ENCODE data around the gene CBLB. TPM values are rescaled to one million over a fixed set of nuclear protein-coding genes. Genes with fewer than 3 reads are reported as not detected.
"Not testable (repeated sequence)": the region's sequence is repeated elsewhere in the genome, so short reads cannot be mapped to it uniquely, and the experiment has no call there.

CBLB gene
- total RNA-seq, 1 donor, result 12.1 TPM

GRCh38 chr3:105763659-105764036, 105.2 kb downstream of the CBLB start:
- DNase-seq (ENCODE audit: low read depth in 2 of 3, low spot score in 2 of 3), result no peak

GRCh38 chr3:105762749-105763658, 105.8 kb downstream of the CBLB start:
- DNase-seq (ENCODE audit: low read depth in 2 of 3, low spot score in 2 of 3), result no peak

- not testable (repeated sequence) for DNase-seq (ENCODE audit: low read depth in 2 of 3, low spot score in 2 of 3)
These were observed 106.6 kb downstream of the CBLB start for GRCh38 chr3:105762214-105762613.

DNA sequence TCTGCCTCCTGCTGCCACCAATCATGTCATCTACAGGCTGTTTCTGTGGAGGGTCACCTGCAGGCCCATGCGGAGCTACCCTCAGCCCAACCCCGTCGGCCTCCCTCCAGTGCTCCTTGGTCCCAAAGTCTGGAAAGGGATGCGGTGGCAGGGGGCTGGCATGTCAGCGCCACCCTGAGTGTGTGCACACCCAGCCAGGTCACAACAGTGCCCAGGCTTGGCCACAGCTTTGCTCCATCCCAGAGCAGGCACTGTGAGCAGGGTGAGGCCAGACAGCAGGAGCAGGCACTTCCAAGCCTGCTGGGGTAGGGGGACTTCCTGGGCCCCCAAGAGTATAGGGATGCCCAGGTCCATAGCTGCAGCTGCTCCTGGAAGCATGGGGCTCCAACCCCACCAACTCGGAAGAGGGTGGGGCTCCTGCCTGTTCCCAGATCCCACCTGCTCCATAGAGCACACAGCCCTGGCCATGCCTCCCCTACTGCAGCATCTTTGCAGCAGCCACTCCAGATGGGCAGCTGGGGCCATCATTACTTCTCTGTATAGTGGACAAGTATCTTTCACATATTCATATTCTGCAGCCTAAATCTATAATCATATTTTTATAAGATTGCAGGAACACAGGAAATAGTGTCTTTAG, 109.3 kb downstream of the CBLB start:
- no peak for DNase-seq (ENCODE audit: low read depth in 2 of 3, low spot score in 2 of 3)

GRCh38 chr3:105758451-105758850, 110.4 kb downstream of the CBLB start:
- DNase-seq (ENCODE audit: low read depth in 2 of 3, low spot score in 2 of 3), result no peak

- no peak for DNase-seq (ENCODE audit: low read depth in 2 of 3, low spot score in 2 of 3)
These were observed 113.5 kb downstream of the CBLB start for GRCh38 chr3:105755121-105755886.

DNA sequence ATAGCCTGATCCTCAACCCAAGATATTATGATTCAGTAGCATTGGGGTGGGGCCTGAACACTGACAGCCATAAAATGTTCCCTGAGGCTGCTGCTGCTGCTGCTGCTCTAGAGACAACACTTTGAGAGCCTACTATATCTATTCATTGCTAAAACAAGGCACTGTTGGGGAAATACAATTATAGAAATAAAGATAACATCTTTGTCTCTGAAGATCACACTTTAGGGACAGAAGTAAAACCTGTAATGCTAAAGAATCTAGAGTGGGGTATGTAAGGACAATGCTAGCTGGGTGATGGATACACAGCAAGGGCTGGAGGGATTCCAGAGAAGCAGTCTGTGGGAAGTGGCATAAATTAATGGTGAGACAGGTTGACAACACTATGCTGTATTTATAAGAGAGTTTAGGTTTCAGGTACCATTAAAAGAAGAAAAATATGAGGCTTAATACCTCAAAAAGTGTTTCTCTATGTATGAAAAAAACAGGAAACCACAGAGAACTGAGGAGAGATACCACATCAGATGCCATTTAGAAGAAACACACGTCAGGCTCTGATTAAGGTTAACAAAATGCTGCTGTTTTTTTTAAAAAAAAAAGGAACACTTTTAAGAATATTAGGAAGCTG, 115.9 kb downstream of the CBLB start:
- DNase-seq (ENCODE audit: low read depth in 2 of 3, low spot score in 2 of 3), result peak; percentile 24 to 71 (median 48)

GRCh38 chr3:105747696-105748095, 121.1 kb downstream of the CBLB start:
- DNase-seq (ENCODE audit: low read depth in 2 of 3, low spot score in 2 of 3), result no peak

DNA sequence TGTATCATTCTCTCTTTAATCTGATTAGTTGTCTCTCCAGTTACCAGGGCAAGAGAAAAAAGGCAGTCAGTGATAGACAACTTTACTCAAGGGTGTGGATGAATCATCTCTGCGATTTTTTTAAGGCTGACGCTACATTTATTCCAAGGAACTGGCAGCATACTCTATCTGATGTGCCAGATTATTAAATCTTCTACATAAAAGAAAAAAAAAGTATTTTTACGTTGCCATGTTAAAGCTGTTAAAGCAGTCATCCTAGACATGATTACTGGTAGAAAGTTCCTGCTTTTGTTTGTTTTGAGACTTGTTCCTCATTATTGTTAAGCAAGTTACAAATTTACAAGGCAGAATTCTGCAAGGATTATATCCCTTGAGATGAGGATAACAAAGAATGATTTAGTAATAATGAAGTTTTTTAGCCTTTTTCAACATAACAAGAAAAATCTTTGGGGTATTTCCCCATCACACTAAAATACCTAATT, 121.7 kb downstream of the CBLB start:
- peak in 1 of 3 donors; percentile 21 for DNase-seq (ENCODE audit: low read depth in 2 of 3, low spot score in 2 of 3)

DNA sequence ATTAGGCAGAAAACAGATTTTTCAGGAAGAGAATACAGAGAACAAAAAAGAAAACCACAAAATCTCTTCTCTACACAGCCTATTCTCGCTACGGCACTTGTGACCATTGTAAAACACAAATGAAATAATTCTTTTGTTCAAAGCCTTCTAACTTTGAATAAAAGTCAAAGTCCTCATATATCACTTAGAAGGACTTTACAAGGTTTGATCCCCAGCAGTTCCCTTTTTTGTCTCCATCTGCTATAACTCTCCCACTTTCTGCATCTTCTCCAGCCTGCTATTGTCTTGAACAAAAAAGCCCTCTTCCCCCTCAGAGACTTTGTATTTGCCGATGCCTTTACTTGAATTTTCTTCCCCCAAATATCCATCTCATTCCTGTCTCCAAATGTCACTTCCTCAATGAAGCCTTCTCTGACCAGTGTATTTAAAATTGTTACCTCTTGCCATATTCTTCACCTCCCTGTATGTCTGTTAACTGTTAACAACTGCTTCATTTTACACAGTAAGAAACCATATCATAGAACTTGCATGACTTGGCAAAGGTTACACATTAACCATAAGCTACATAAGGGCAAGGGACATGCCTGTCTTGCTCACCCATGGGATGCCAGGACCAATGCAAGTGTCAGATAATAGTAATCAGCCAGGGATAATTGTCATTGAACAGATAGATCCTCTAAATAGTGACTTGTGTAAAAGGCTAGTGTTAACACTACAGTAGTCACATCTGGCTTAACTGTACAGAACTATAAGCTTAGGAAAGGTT, 122.4 kb downstream of the CBLB start:
- peak in 1 of 3 donors; percentile 39 for DNase-seq (ENCODE audit: low read depth in 2 of 3, low spot score in 2 of 3)

- DNase-seq (ENCODE audit: low read depth in 2 of 3, low spot score in 2 of 3), result no peak
These were observed 123.8 kb downstream of the CBLB start for GRCh38 chr3:105745046-105745445.

GRCh38 chr3:105744202-105744601, 124.6 kb downstream of the CBLB start:
- no peak for DNase-seq (ENCODE audit: low read depth in 2 of 3, low spot score in 2 of 3)

DNA sequence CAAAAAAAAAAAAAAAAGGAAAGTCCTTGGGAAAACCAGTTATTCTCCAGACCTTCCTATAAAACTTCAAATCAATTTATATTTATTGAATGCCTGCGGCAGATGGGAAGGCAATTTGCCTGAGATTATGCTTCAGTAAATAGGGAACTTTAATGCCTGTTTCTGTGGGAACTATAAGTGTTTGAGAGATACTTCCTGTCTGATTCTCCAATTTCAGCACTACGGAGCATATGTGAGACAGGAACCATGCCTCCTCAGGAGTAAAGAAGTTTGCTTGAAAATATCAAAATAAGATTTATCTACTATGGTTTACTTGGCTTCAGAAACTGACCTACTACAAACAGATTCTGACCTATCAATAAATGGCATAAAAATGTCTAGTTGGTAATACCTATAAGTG, 135.5 kb downstream of the CBLB start:
- no peak for DNase-seq (ENCODE audit: low read depth in 2 of 3, low spot score in 2 of 3)

DNA sequence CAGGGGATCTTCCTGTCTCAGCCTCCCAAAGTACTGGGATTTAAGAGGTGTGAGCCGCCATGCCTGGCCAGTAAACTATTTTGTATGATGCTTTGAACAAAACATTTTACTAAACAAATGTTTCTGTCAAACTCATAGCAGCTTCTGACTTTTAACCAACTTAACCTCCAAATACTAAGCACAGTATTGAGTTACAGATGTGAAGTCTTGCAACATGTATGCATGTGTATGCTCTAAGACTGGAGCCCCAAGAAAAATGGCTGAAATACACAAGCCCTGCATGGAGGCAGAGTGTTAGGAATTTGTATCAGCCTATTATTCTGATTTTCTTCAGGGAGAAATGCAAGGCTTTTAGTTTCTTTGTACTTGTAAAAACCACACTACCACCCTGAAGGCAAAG, 137.1 kb downstream of the CBLB start:
- no peak for DNase-seq (ENCODE audit: low read depth in 2 of 3, low spot score in 2 of 3)

DNA sequence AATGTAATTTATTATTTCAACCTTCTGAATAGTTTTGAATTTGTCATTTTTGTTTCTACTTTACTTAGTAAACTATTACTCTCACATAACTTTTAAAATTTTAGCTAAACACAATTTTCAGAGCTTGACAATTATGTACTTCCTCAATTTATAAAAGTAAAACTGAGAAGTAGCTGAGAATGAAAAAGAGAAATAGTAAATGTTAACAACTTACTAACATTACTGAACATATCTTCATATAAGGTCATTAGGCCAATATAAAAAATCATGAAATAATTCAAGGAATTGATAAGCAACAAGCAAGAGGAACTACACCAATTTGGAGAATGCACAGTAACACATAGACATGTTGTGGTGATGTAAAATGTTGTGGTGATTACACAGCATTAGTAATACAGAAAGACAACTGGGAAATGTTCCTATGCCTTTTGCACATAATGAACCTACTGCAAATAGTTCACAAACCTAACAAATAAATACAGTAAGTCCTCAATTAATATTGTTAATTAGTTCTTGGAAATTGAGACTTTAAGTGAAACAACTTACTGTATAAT, 137.9 kb downstream of the CBLB start:
- peak in 1 of 3 donors; percentile 26 for DNase-seq (ENCODE audit: low read depth in 2 of 3, low spot score in 2 of 3)

- no peak for DNase-seq (ENCODE audit: low read depth in 2 of 3, low spot score in 2 of 3)
These were observed 139.1 kb downstream of the CBLB start for GRCh38 chr3:105729667-105730066.

DNA sequence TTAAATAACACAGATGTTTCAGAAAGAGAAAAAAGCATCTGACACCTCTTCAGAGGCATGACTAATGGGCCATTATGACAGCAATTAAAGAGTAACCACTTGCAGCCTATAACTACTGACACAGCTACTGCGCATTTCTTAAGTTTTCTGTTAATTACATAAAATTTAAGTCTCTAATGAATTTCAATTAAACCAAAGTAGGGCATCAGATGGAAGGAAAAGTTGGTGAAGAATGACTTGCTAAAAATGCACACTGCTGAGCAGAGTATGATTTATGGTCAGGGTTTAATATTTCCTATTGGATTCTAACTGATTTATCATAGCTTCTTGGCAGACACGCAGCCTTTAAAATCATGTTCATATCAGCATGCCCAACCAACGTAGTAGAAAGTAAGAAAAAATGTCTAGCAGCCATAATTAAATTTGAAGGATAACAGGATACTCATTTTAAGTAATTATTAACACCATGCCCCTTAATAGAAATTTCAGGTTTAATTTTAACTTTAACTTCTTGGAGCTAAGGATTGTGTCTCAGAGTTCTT, 140.0 kb downstream of the CBLB start:
- no peak for DNase-seq (ENCODE audit: low read depth in 2 of 3, low spot score in 2 of 3)

GRCh38 chr3:105727036-105727435, 141.8 kb downstream of the CBLB start:
- not testable (repeated sequence) for DNase-seq (ENCODE audit: low read depth in 2 of 3, low spot score in 2 of 3)

DNA sequence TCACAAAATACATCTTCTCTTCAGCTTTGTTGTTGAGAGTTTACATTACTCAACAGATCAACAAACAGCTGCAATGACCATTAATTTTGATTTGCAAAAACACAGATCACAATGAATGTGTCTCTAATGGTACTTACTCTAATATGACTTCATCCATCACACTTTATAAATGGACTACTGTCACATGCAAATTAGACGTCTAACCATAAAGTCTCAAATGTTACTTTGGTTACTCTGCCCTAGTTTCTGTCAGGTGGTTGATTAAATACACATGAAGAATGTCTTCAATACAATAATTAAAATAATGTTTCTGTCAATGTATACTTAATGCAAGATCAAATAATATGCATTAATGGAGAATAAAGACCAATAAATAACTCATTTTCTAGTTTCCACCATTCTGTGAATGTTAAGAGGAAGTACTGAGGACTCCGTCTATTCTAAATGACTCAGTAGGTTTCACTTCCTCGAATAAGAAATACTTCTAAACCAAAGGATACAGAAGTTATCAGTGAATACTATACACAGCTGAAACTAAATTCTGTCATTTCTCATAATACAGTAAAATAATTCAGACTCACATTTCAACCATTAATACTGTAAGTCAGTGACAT, 145.8 kb downstream of the CBLB start:
- DNase-seq (ENCODE audit: low read depth in 2 of 3, low spot score in 2 of 3), result peak in 2 of 3 donors; percentile 26 to 77

Data from hematopoietic multipotent progenitor cell (in vitro differentiated cells).